ENCODE measurements around the gene ATP2A1.
"Not testable (repeated sequence)": the region's sequence is repeated elsewhere in the genome, so short reads cannot be mapped to it uniquely, and the experiment has no call there.

Gene ATP2A1

DNA sequence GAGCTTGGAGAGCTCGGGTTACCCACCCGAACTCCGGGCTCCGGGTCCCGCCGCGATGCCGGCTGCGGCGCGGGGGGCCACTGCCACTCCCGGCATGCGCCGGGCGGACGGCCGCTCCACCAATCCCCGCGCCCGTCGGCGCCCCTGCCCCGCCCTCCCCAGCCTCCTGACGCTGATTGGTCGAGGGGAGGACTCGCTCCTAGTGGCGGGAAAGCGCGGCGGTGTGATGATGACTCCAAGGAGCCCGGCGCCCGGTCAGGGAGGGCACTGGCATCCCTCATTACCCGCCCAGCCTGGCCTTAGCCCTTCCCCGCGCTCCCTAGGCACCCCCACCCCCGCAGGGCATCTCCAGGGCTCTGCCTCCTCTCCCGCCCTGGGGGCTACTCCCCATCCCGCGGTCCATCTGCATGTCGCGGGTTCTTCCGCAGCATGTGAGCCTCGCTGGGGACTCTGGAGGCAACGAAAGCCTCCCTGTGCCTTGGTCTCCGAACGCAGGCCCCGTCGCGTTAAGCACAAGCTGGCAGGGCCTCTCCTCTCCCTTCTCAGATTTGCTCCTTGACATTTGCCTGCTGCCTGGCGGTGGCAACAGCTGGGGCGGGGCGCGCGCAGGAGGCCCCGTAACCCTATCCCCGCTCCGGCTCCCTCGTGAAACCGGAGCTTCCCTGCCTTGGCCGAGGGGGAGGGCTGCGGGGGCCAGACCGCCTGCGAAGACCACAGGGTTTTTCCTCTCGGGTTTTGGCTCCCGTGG is 1.7 kb downstream of the ATP2A1 start:
- H3K4me3 ChIP-seq (ENCODE audit: low read length): peak overlapping the region; percentile 84
- peak; percentile 80 for DNase-seq (ENCODE audit: low read depth, low spot score)

DNA sequence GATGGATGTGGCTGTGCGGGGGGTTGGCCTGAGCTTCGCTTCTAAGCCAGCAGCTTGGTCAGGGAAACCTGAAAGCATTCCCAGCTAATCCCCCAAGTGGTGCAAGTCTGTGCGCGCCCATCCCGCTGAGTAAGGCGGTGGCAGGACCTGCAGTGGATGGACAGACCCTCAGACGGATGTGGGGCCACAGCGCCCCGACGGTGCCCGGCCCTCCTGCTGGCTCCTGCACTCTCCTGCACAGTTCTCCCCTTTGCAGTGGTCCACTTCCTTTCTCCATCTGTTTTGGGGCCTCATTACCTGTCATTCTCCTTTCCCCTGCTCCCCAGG is 2.3 kb downstream of the ATP2A1 start:
- H3K4me3 ChIP-seq (ENCODE audit: low read length): no peak overlapping the region
- DNase-seq (ENCODE audit: low read depth, low spot score): no peak

DNA sequence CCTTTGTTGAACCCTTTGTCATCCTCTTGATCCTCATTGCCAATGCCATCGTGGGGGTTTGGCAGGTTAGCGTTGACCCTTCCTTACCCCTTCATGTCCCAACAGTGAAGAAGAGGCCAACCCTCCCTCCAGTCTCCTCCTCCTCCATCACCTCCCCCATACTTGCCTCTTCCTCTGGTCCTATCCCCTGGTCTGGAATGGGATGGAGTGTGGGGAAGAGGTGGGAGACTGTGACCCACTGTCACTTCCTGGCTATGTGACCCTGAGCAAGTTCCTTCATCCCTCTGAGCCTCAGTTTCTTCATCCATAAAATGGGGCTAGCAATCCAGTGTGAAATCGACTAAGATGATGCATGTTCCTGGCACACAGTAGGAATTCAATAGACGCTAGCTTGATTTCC is 2.7 kb downstream of the ATP2A1 start:
- H3K4me3 ChIP-seq (ENCODE audit: low read length): no peak overlapping the region
- no peak for DNase-seq (ENCODE audit: low read depth, low spot score)

DNA sequence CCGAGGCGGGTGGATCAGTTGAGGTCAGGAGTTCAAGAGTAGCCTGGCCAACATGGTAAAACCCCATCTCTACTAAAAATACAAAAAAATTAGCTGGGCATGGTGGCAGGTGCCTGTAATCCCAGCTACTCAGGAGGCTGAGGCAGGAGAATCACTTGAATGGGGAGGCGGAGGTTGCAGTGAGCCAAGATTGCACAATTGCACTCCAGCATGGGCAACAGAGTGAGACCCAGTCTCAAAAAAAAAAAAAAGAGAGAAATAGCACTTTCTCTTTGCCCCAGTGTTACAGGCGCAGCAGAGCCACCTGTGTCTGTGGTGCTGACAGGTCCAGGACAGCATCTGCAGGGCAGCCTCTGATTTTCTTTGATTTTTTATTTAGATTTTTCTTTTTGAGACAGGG is 3.3 kb downstream of the ATP2A1 start:
- DNase-seq (ENCODE audit: low read depth, low spot score); H3K4me3 ChIP-seq (ENCODE audit: low read length): not testable (repeated sequence)

DNA sequence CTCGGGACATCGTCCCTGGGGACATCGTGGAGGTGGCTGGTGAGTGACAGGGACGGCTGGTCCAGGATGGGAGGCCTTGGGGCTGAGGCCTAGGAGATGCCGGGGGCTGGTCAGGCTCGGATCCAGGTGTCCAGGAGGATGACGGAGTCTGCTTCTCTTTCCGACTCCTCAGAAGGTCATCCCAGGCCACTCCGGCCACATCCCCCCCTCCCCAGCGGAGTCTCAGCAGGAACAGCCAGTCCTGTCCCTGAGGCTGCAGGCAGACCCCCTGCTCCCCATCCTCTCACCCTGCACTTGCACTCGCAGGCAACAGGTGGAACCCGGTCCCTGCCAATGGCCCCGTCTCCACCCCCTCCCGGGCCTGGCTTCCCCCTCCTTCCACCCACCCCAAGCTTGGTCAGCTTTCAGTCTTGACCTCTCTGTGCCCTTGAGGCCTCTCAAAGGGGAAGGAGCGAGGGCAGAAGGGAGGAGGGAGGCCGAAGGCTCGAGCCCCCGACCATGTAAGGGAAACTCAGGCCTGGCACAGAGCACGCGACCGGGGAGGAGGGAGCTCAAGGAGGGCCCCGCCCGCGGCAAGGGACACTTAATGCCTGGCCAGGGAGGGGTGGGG is 4.4 kb downstream of the ATP2A1 start:
- no peak for DNase-seq (ENCODE audit: low read depth, low spot score)
- H3K4me3 ChIP-seq (ENCODE audit: low read length): no peak overlapping the region

DNA sequence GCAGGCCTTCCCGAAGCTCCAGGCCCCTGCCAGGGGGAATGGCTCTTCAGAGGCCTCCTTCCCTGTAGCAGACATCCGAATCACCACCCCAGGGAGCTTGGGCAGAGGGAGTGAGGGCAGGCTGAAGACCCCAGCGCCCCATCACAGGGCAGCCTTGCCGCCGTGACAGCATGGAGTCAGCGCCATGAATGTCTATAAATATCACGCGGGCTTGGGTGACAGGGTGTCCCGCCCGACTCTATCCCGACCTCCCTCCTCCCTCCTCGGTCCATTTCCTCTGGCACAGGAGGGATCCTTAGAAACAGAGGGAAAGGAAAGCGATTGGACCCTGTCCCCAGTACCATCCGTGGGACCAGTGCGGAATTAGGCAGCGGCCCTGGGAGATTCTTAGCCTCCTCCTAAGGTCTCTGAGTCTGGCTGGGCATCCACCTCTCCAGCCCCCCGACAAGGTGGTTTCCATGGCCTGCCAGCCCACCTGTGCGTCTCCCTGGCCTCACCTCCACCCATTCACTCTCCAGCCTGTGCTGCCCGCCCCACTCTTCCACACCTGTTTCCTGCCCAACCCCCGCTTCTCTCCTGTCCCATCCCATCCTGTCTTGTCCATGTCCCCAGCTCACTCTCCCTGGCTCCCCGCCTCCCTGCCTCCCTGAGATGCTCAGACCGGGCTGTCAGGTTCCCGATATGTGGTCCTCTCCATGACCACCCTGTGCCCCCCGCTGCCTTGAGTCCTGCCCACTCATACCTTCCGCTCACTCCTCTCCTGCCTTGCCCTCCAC is 5.1 kb downstream of the ATP2A1 start:
- no peak overlapping the region for H3K4me3 ChIP-seq (ENCODE audit: low read length)
- no peak for DNase-seq (ENCODE audit: low read depth, low spot score)

DNA sequence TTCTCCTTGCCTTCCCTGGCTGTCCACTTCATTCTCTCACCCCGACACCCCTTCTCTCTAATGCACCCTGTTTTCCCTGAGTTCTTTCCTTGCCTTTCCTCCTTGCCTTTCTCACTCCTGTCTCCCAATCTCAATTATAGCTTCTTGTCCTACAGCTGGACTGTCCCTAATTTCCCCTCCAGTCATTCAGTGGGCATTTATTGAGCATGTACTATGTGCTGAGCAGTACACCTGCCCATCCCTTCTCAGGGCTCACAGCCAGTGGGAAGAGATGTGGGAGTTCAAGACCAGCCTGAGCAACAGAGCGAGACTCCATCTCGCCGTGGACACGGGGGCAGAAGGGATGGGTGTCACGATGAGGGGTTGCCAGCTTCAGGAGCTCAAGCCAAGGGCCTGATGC is 5.8 kb downstream of the ATP2A1 start:
- H3K4me3 ChIP-seq (ENCODE audit: low read length): no peak overlapping the region
- no peak for DNase-seq (ENCODE audit: low read depth, low spot score)

DNA sequence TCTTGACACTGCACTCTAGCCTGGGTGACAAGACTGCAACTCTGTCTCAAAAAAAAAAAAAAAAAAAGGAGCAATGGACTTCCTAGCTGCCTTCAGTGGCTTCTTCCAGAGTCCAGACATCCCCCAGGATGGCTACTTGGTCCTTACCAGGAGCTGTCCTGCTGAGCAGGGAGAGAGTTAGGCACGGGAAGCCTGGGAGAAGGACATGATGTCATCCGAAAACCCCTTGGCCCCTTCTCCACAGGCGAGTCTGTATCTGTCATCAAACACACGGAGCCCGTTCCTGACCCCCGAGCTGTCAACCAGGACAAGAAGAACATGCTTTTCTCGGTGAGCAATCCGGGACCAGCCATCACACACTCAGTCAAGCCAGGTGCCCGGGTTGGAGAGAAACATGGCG is 8.7 kb downstream of the ATP2A1 start:
- DNase-seq (ENCODE audit: low read depth, low spot score): no peak
- H3K4me3 ChIP-seq (ENCODE audit: low read length): no peak overlapping the region

DNA sequence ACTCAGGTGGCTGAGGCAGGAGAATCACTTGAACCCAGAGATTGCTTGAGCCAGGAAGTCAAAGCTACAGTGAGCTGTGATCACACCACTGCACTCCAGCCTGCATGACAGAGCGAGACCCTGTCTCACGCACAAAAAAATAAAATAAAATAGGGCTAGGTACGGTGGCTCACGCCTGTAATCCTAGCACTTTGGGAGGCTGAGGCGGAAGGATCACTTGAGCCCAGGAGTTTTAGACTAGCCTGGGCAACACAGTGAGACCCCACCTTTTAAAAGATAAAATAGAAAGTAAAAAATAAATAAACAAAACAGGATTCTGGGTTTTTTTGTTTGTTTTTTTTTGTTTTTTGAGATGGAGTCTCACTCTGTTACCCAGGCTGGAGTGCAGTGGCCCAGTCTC is 12.1 kb downstream of the ATP2A1 start:
- H3K4me3 ChIP-seq (ENCODE audit: low read length); DNase-seq (ENCODE audit: low read depth, low spot score): not testable (repeated sequence)

DNA sequence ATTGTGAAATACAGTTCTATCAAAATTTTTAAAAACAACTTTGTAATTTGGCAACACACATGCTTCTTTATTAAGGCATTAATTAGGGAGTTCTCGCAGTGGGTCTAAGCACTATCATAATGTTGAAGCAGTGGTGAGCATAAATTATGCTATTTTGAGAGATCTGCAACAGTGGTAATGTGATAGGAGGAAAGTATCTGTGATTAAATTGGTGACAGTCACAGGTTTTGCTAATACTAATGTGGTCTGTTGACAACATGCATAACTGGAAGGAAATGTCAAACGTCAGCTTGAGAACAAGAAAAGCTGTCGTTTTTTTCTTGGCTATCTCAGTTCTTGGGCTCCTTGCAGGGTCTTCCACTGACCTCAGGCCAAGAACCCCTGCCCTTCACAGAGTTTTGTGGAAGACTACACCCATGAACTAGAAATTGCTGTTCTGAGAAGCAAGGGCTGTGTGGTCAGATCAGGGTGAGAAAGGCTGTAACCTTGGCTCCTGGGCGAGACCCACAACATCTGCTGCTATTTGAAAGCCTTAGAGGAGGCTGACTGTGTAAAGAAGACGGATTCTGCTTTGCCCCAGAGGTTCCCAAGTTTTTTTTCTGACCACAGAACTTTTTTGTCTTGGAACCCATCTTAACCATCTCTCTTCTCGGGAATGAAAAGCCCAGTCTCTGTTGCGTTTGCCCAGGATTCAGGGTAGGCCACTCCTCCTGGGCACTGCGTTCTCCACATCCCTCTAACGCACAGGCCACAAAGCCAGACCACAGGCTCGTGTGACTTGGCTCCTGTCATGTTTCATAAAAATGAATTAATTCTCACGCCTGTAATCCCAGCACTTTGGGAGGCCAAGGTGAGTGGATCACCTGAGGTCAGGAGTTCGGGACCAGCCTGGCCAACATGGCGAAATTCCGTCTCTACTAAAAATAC is 13.9 kb downstream of the ATP2A1 start:
- DNase-seq (ENCODE audit: low read depth, low spot score): no peak
- no peak overlapping the region for H3K4me3 ChIP-seq (ENCODE audit: low read length)

DNA sequence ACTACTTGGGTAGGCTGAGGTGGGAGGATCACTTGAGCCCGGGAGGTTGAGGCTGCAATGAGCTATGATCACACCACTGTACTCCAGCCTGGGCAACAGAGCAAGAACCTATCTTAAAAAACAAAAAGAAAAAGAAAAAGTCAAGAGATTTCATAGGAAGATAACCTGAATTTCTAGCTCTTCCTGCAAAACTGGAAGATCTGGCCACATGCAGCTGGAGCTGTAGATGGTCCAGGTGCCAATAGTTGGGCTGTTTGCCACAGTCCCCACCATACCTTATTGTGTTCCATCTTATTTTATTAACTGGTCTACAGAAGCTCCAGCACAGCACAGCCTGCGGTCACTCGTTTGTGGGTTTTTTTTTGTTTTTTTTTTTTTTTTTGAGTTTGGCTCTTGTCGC is 15.0 kb downstream of the ATP2A1 start:
- H3K4me3 ChIP-seq (ENCODE audit: low read length): no peak overlapping the region
- no peak for DNase-seq (ENCODE audit: low read depth, low spot score)

DNA sequence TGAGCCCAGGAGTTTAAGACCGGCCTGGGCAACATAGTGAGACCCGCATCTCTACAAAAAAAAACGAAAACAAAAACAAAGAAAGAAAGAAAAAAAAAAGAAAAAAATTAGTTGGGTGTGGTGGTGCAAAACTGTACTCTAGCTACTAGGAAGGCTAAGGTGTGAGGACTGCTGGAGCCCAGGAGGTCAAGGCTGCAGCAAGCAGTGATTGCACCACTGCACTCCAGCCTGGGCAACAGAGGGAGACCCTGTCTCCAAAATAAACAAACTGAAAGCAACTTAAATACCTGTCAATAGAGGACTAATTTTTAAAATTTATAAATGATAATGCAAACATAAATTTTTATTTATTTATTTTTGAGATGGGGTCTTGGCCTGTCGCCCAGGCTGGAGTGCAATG is 17.3 kb downstream of the ATP2A1 start:
- DNase-seq (ENCODE audit: low read depth, low spot score): no peak
- H3K4me3 ChIP-seq (ENCODE audit: low read length): no peak overlapping the region

DNA sequence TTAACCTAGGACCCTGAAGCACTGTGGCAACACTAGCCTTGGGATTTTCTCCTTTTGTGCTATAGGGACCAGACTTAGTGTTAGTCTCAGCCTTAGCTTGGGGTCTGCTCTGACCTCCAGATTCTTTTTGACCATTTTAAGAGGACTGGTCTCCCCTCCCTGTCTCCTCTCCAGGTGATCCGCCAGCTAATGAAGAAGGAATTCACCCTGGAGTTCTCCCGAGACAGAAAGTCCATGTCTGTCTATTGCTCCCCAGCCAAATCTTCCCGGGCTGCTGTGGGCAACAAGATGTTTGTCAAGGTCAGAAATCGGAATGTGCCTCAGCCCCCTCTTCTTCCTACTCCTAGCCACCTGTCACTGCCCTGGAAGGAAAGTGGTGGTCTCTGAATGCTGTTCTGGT is 19.5 kb downstream of the ATP2A1 start:
- DNase-seq (ENCODE audit: low read depth, low spot score): no peak
- H3K4me3 ChIP-seq (ENCODE audit: low read length): no peak overlapping the region

DNA sequence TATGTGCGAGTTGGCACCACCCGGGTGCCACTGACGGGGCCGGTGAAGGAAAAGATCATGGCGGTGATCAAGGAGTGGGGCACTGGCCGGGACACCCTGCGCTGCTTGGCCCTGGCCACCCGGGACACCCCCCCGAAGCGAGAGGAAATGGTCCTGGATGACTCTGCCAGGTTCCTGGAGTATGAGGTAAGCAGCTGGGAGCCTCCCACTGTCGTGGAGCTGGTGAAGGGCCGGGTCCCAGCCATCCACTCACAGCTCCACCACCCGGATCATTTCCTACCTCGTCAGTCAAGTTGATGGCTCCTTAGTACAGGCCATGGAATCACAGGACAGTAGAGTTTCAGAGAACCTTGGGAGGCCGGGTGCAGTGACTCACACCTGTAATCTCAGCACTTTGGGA is 20.0 kb downstream of the ATP2A1 start:
- no peak overlapping the region for H3K4me3 ChIP-seq (ENCODE audit: low read length)
- no peak for DNase-seq (ENCODE audit: low read depth, low spot score)

DNA sequence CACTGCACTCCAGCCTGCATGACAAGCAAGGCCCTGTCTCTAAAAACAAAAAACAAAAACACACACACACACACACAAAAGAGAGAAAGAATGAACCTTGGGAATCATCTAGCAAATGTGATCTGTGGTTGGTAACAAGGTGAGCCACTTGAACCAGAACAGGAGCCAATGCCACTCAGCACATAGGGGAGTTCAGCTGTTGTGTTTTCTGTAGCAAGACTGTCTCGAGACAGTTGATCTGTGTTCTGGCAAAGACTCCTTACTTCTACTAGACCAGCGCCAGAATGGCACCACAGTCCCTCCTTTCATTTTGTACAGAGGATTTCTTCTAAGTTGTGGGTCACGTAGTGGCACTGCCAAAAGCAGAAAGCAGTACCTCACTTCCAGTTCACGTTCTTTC is 20.7 kb downstream of the ATP2A1 start:
- DNase-seq (ENCODE audit: low read depth, low spot score): no peak

DNA sequence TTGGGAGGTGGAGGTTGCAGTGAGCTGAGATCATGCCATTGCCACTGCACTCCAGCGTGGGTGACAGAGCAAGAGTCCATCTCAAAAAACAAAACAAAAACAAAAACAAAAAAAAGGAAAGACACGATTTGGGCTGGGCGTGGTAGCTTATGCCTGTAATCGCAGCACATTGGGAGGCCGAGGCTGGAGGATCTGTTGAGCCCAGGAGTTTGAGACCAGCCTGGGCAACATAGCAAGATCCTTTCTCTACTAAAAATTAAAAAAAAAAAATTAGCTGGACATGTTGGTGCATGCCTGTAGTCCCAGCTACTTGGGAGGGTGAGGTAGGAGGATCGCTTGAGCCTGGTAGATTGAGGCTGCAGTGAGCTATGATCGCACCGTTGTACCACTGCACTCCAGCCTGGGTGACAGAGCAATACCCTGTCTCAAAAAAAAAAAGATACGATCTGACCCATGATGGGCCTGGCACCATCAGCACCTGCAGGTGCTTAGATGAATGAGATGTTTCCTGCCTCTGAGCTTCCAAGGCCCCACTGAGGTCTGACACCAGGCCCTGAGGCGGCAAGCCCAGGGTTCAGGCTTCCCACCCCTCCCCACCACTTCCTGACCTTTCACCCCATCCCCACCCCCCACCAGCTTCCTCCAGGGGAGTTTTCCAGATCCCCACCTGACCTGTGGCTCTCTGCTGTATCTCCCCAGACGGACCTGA is 21.7 kb downstream of the ATP2A1 start:
- H3K4me3 ChIP-seq (ENCODE audit: low read length): no peak overlapping the region
- DNase-seq (ENCODE audit: low read depth, low spot score): peak; percentile 77

More for the DNA sequence above, 20.7 kb downstream of the ATP2A1 start:
- H3K4me3 ChIP-seq (ENCODE audit: low read length): no peak overlapping the region

DNA sequence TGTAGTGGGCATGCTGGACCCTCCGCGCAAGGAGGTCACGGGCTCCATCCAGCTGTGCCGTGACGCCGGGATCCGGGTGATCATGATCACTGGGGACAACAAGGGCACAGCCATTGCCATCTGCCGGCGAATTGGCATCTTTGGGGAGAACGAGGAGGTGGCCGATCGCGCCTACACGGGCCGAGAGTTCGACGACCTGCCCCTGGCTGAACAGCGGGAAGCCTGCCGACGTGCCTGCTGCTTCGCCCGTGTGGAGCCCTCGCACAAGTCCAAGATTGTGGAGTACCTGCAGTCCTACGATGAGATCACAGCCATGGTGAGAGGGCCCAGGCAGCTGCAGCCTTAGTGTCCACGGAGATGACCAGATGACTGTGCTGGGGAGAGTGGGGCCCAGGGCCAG is 22.3 kb downstream of the ATP2A1 start:
- DNase-seq (ENCODE audit: low read depth, low spot score): no peak
- no peak overlapping the region for H3K4me3 ChIP-seq (ENCODE audit: low read length)

DNA sequence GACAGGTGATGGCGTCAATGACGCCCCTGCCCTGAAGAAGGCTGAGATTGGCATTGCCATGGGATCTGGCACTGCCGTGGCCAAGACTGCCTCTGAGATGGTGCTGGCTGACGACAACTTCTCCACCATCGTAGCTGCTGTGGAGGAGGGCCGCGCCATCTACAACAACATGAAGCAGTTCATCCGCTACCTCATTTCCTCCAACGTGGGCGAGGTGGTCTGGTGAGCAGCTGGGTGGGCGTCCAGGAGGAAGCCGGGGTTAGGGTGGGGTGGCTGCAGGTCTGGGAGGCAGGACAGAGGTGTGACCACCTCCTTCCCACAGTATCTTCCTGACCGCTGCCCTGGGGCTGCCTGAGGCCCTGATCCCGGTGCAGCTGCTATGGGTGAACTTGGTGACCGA is 23.6 kb downstream of the ATP2A1 start:
- no peak overlapping the region for H3K4me3 ChIP-seq (ENCODE audit: low read length)
- DNase-seq (ENCODE audit: low read depth, low spot score): no peak

DNA sequence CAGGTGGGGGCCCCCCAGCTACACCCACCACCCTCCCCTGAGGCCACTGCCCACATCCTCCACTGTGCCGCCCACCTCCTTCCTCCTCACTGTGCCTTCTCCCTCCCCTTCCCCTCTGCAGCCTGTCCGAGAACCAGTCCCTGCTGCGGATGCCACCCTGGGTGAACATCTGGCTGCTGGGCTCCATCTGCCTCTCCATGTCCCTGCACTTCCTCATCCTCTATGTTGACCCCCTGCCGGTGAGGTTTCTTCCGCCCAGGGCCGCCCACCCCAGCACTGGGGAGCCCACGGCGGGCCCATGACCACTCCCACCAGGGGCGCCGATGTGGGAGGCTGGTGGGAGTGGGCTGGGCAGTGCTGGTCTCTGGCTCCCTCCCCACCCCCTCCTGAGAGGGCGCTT is 24.6 kb downstream of the ATP2A1 start:
- H3K4me3 ChIP-seq (ENCODE audit: low read length): no peak overlapping the region
- no peak for DNase-seq (ENCODE audit: low read depth, low spot score)

All from Jurkat, Clone E6-1 (cell line).